ENCODE measurements around the gene ARAP2.

- TF ChIP-seq CEBPB (IDR thresholded peaks at IDR 0.05) (no peak), RAD21 (IDR thresholded peaks at IDR 0.05; ENCODE audit: low read depth) (no peak), FOXM1 (IDR thresholded peaks at IDR 0.05; ENCODE audit: borderline replicate concordance, low read depth) (no peak), EP300 (IDR thresholded peaks at IDR 0.05; ENCODE audit: borderline replicate concordance) (no peak), REST (IDR thresholded peaks at IDR 0.05; ENCODE audit: low read depth) (no peak), YY1 (IDR thresholded peaks at IDR 0.05; ENCODE audit: low read depth) (no peak), TAF1 (IDR thresholded peaks at IDR 0.05; ENCODE audit: low read depth) (no peak), EGR1 (IDR thresholded peaks at IDR 0.05) (no peak), MAX (IDR thresholded peaks at IDR 0.05) (no peak), CREB1 (IDR thresholded peaks at IDR 0.05; ENCODE audit: low read depth) (no peak), USF1 (IDR thresholded peaks at IDR 0.05) (no peak), ZBTB7A (IDR thresholded peaks at IDR 0.05; ENCODE audit: low read depth) (no peak), TCF12 (IDR thresholded peaks at IDR 0.05; ENCODE audit: low read depth) (no peak)
These were observed 200.4 kb downstream of the ARAP2 start for GRCh38 chr4:36043901-36044300.
